Loucy (cell line): Measurements from ENCODE around the gene CHST1.

Experiments used
- H2AFZ ChIP-seq: fragments of 200-600 bp; sonication (generic); 2 replicates; pipeline ENCODE4 v1.6.0; 2016; ENCODE audit warnings: antibody characterized with exemption, mild to moderate bottlenecking, low read length, moderate library complexity
- H3F3A ChIP-seq: fragments of 200-600 bp; 2 replicates; pipeline ENCODE4 v1.6.0; 2016; ENCODE audit warnings: antibody characterized with exemption, low read depth, mild to moderate bottlenecking
- H3K27me3 ChIP-seq: fragments of 200-600 bp; sonication (generic); 2 replicates; pipeline ENCODE4 v1.6.1; 2014; ENCODE audit warnings: low read length, mild to moderate bottlenecking; ENCODE audit not compliant: insufficient read depth, poor library complexity, severe bottlenecking
- H3K36me3 ChIP-seq: fragments of 200-600 bp; sonication (generic); 2 replicates; pipeline ENCODE4 v1.6.1; 2016; ENCODE audit warnings: low read length; ENCODE audit not compliant: insufficient read depth
- H3K4me1 ChIP-seq: fragments of 200-600 bp; sonication (generic); 2 replicates; pipeline ENCODE4 v1.5.1; 2014; ENCODE audit warnings: low read length, mild to moderate bottlenecking; ENCODE audit not compliant: insufficient read depth, poor library complexity, severe bottlenecking
- H3K4me2 ChIP-seq: fragments of 200-600 bp; sonication (generic); 2 replicates; pipeline ENCODE4 v1.6.0; 2014; ENCODE audit warnings: antibody characterized with exemption, low read length, low read depth, mild to moderate bottlenecking; ENCODE audit not compliant: poor library complexity, severe bottlenecking
- H3K4me3 ChIP-seq: fragments of 200-600 bp; sonication (generic); 2 replicates; pipeline ENCODE4 v1.5.1; 2014; ENCODE audit warnings: low read length, mild to moderate bottlenecking, mixed read lengths; ENCODE audit not compliant: poor library complexity, severe bottlenecking
- H3K79me2 ChIP-seq: fragments of 200-600 bp; sonication (generic); 2 replicates; pipeline ENCODE4 v1.6.1; 2014; ENCODE audit warnings: low read length; ENCODE audit not compliant: insufficient read depth
- H3K9ac ChIP-seq: fragments of 200-600 bp; sonication (generic); 2 replicates; pipeline ENCODE4 v1.6.0; 2014; ENCODE audit warnings: mild to moderate bottlenecking, low read depth, low read length, moderate library complexity; ENCODE audit not compliant: poor library complexity, severe bottlenecking
- H3K9me2 ChIP-seq: fragments of 200-600 bp; sonication (generic); replicated peaks from 2 replicates; pipeline ENCODE4 v1.6.1; 2016; ENCODE audit warnings: low read depth, low read length, mixed read lengths
- H3K9me3 ChIP-seq: fragments of 200-600 bp; sonication (generic); 2 replicates; pipeline ENCODE4 v1.6.1; 2014; ENCODE audit warnings: mild to moderate bottlenecking, antibody characterized with exemption, low read length, low read depth; ENCODE audit not compliant: insufficient read depth
- H4K20me1 ChIP-seq: fragments of 200-600 bp; sonication (generic); 2 replicates; pipeline ENCODE4 v1.6.0; 2014; ENCODE audit warnings: antibody characterized with exemption, low read length, mild to moderate bottlenecking; ENCODE audit not compliant: insufficient read depth, poor library complexity, severe bottlenecking
- EZH2phosphoT487 ChIP-seq: fragments of 200-600 bp; IDR thresholded peaks from 2 replicates; pipeline ENCODE4 v1.6.1; 2018; ENCODE audit warnings: antibody characterized with exemption, mild to moderate bottlenecking, moderate library complexity, borderline replicate concordance
- TF ChIP-seq, protein P1 (sequence below): fragments of 200-600 bp; sonication (generic); conservative IDR thresholded peaks from 2 replicates; pipeline ENCODE4 v1.5.1; 2014; ENCODE audit warnings: mild to moderate bottlenecking, antibody characterized with exemption, low read length

Gene CHST1

DNA sequence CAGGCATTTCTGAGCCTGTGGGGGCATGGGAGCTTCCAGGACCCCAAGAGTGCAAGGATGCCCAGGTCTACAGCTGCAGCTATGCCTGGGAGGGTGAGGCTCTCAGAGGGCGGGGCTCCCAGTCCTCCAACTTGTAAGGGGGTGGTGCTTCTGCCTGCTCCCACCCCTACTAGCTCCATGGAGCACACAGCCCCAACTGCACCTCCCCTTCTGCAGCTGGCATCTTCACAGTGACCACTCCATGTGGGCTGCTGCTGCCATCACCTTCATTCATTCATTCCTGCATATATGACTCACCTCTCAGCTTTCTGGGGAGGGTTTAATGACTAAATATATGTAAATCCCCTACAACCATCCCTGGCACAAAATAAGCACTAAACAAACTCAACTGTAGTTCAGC, 43.8 kb downstream of the CHST1 start:
- H3K4me2 ChIP-seq, result no peak overlapping the region
- H2AFZ ChIP-seq, result no peak overlapping the region
- no peaks in the 10 kb centered on the region for H3K79me2 ChIP-seq
- no peak overlapping the region for H3K9ac ChIP-seq
- no peaks in the 10 kb centered on the region for H3F3A ChIP-seq
- TF ChIP-seq EZH2phosphoT487, result no peak
- TF ChIP-seq, protein P1, sequence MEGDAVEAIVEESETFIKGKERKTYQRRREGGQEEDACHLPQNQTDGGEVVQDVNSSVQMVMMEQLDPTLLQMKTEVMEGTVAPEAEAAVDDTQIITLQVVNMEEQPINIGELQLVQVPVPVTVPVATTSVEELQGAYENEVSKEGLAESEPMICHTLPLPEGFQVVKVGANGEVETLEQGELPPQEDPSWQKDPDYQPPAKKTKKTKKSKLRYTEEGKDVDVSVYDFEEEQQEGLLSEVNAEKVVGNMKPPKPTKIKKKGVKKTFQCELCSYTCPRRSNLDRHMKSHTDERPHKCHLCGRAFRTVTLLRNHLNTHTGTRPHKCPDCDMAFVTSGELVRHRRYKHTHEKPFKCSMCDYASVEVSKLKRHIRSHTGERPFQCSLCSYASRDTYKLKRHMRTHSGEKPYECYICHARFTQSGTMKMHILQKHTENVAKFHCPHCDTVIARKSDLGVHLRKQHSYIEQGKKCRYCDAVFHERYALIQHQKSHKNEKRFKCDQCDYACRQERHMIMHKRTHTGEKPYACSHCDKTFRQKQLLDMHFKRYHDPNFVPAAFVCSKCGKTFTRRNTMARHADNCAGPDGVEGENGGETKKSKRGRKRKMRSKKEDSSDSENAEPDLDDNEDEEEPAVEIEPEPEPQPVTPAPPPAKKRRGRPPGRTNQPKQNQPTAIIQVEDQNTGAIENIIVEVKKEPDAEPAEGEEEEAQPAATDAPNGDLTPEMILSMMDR, result no peak
- peaks cover 4% of the 10 kb centered on the region for H3K27me3 ChIP-seq
- H3K4me1 ChIP-seq, result no peaks in the 10 kb centered on the region
- no peaks in the 10 kb centered on the region for H3K9me2 ChIP-seq
- H4K20me1 ChIP-seq, result no peaks in the 10 kb centered on the region
- peaks cover 8% of the 10 kb centered on the region; the same call in 1 of the 2 replicates for H3K9me3 ChIP-seq
- no peaks in the 10 kb centered on the region for H3K36me3 ChIP-seq
- no peak overlapping the region for H3K4me3 ChIP-seq

DNA sequence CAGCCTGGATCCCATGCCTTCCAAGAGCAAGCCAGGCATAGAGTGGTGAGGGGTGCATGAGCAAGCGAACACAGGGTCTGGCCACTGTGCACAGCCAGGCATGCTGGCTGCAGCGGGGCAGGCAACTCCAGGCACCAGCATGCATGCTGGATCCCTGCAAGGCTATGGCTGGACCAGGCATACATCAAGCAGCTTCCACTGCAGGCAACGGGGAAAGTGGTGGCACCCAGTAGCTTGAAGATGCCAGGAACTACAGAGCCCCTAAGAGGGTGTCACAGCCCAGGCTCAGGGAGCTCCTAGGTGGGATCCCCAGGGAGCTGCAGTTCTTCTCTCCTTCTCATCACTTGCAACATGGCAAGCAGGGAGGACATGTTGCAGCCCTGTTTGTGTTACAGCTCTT, 45.2 kb downstream of the CHST1 start:
- Histone ChIP-seq H4K20me1 (no peaks in the 10 kb centered on the region), H3K4me2 (no peak overlapping the region), H3K27me3 (peaks cover 4% of the 10 kb centered on the region), H2AFZ (no peak overlapping the region), H3K36me3 (no peaks in the 10 kb centered on the region), H3K9ac (no peak overlapping the region), H3K9me2 (no peaks in the 10 kb centered on the region), H3K79me2 (no peaks in the 10 kb centered on the region), H3F3A (no peaks in the 10 kb centered on the region), H3K4me1 (no peaks in the 10 kb centered on the region), H3K9me3 (peaks cover 8% of the 10 kb centered on the region; the same call in 1 of the 2 replicates), H3K4me3 (no peak overlapping the region)
- TF ChIP-seq, protein P1, result no peak
- no peak for TF ChIP-seq EZH2phosphoT487

DNA sequence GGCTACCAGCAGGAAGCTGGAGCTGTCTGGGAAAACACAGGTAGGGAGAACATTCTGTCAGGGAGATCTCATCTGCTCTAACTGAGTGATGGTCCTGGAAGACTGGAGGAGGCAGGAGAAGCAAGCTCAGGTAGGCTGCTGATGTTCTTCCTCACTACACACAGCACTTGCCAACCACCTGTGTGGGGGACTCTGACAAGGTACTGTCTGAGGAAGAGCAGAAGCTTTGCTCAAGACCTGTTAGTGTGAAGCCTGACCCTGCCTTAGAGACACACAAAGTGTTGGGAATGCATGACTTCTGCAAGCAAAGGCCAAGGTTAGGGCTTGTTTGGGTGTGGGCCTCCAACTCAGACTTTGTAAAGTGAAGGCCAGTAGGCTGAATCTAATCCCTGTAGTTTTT, 46.5 kb downstream of the CHST1 start:
- no peaks in the 10 kb centered on the region for H3K9me2 ChIP-seq
- H3K36me3 ChIP-seq, result no peaks in the 10 kb centered on the region
- H3K4me2 ChIP-seq, result no peak overlapping the region
- H2AFZ ChIP-seq, result no peak overlapping the region
- no peaks in the 10 kb centered on the region for H4K20me1 ChIP-seq
- H3K79me2 ChIP-seq, result no peaks in the 10 kb centered on the region
- H3F3A ChIP-seq, result no peaks in the 10 kb centered on the region
- no peak overlapping the region for H3K9ac ChIP-seq
- H3K4me1 ChIP-seq, result no peaks in the 10 kb centered on the region
- peaks cover 4% of the 10 kb centered on the region for H3K27me3 ChIP-seq
- no peak overlapping the region for H3K4me3 ChIP-seq
- peaks cover 8% of the 10 kb centered on the region; the same call in 1 of the 2 replicates for H3K9me3 ChIP-seq
- TF ChIP-seq EZH2phosphoT487, result no peak
- TF ChIP-seq, protein P1, result no peak
